Endometrial microvascular endothelial cells (primary cell): ENCODE results near the gene POF1B. TPM values are rescaled to one million over a fixed set of nuclear protein-coding genes. Genes with fewer than 3 reads are reported as not detected.
"Not testable (repeated sequence)": the region's sequence is repeated elsewhere in the genome, so short reads cannot be mapped to it uniquely, and the experiment has no call there.

Source experiments
- in situ Hi-C: cut with HindIII; loops from 2 replicates; pipeline ENCODE4 v1.10.0; 2017; ENCODE audit warnings: low sequenced_read_pairs, low pct_unique_long_range_greater_than_20kb; ENCODE audit errors: inconsistent ontology term
- total RNA-seq: library from RNA; depleted of rRNA; stranded (reverse); fragments of >200 nt; gene quantifications from one replicate; pipeline ENCODE4 v1.2.3, GENCODE V29; 2015; ENCODE audit errors: inconsistent ontology term

The POF1B gene
- total RNA-seq = not detected

- in situ Hi-C loops = no loop called here
Measured at GRCh38 chrX:85379174-85379907, at the start of gene POF1B. Gene POF1B, minus strand, starts transcription at chrX:85379665. Its CDS starts 211 bp downstream, at chrX:85379454.

DNA sequence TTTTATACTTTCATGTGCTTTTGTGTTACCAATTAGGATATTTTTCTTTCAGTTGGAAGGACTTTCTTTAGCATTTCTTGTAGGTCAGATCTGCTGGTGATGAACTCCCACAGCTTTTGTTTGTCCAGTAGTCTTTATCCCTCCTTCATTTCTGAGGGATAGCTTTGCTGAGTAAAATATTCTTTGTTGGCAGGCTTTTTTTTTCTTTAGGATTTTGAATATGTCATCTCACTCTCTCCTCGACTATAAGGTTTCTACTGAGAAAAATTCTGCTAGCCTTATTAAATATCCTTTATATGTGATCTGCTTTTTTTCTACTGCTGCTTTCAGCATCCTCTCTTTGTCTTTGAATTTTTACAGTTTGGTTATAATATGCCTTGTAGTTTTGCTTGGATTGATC is 49.6 kb upstream of the POF1B start:
- in situ Hi-C loops = no loop called here

- in situ Hi-C loops = no loop called here
Measured at GRCh38 chrX:85419293-85419692, 39.8 kb upstream of the POF1B start.

DNA sequence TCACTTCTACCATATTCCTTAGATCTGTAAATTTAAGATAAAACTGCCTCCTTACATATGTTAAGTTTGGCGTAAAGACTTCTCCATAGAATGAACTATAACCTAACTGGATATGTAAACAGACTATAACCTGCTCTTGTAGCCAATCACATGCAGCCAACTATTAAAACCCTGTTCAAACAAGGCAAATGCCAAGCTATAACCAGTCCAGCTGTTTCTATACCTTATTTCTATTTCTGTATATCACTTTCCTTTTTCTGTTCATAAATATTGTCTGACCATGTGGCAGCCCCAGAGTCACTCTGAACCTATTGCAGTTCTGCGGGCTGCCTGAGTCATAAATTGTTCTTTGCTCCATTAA is 12.4 kb upstream of the POF1B start:
- in situ Hi-C loops = no loop called here

- in situ Hi-C loops = no loop called here
Measured at GRCh38 chrX:85391185-85391877, 11.9 kb upstream of the POF1B start.

DNA sequence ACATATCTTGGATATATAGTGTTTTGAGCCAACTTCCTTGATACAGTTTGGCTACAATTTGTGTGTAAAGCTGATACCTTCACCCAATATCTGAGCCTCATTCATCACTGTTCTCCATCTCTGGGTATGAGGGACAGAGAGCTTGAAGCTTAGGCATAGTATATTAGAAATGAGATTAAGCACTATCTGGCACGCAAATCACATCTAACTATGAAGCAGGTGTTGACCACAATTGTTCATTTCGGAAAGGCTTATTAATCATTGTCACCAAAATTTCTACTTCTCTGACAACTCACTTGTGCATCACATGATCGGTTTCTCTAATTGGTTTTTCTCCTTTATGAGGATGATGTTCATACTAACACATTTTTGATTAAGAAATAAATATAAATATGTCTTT is 2.1 kb upstream of the POF1B start:
- in situ Hi-C loops = no loop called here

DNA sequence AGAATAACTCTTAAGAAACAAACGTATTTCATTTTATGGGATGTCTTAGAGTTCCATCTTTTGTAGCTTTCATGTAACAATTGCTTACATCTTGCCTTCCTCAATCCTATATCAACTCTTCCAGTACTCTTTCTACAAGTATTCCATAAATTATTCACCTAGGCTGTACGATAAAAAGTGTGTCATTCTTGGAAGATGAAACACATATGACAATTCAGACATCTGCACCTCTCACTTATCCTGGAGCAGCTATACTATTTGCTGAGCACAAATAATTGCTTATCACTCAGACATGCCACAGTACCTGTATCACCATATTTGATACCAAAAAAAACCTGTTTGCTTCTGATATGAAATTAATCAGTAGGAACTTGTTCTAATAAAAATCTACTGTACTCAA is 1.0 kb downstream of the POF1B start:
- in situ Hi-C loops = no loop called here

GRCh38 chrX:85375333-85375738 is 4.1 kb downstream of the POF1B start:
- in situ Hi-C loops = no loop called here

- in situ Hi-C loops = no loop called here
Measured at GRCh38 chrX:85365370-85365995, 14.0 kb downstream of the POF1B start.

DNA sequence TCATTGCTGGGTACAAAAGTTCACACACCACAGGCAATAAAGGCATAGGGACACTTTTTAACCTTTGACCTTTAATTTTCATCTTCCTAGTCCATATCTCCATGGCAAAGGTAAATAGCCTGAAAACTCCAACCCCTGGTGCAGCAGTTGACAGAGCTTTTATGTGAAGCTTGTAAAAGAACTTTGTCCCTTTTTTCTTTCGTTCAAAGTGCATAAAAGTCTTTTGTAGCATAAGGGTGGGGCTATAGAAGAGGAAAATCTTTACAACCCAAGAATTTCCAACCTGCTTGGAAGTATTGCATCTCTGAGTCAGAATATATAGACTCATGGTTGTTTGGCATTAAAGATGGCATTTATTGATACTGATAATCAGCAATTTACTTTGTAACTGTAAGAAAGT is 20.4 kb downstream of the POF1B start:
- in situ Hi-C loops = no loop called here

GRCh38 chrX:85345523-85345922 is 33.9 kb downstream of the POF1B start:
- in situ Hi-C loops = no loop called here

DNA sequence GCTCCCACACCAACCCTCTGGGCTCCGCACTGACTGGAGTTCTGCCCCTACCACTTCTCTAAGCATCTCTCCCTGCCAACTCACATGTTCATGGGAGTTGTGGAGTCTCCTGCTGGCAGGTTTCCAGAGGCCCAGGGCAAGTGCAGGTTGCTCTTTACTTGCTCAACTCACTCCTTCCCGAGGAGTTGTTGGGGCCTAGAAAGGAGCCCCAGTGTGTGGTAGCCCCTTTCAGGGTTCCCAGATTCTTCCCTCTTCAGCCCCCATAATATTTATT is 52.5 kb downstream of the POF1B start:
- in situ Hi-C loops = no loop called here

GRCh38 chrX:85326234-85327059 is 53.0 kb downstream of the POF1B start:
- in situ Hi-C loops = no loop called here

- in situ Hi-C loops = not testable (repeated sequence)
Measured at GRCh38 chrX:85311348-85311747, 68.1 kb downstream of the POF1B start.

DNA sequence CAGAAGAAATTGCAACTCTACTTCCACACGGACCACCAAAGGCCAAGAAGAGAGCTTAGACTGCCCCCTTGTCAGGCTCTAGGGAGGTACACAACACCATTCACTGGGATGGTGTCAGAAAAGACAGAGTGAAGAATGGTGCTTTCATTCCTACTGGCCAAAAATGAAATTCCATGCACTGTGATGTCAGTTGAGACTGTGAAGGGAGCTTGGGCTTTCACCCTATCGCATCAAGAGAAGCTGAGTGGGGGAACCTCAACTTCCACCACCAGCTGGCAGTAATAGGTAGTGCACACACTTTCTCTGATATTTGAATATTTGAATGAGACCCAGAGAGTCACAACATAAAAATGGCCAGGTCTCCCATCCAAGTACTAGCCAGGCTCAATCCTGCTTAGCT is 69.7 kb downstream of the POF1B start:
- in situ Hi-C loops = no loop called here

DNA sequence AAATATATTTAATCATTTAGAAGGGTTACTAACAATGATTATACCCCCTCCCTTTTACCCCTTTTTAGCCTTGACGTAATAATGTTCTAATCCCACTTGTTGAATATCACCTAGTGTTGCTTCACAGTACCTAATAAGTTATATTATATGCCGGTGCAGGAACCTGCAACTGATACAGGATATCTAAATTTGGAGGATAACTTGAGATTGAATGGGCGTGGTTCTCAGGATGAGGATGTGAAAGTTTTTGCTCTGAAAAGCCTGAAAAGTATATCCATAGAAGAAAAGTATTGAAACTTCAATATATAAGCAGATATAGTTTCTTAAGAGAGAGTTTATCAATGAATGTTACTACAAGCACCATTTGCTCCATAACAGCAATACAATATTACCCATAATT is 75.9 kb downstream of the POF1B start:
- in situ Hi-C loops = no loop called here

DNA sequence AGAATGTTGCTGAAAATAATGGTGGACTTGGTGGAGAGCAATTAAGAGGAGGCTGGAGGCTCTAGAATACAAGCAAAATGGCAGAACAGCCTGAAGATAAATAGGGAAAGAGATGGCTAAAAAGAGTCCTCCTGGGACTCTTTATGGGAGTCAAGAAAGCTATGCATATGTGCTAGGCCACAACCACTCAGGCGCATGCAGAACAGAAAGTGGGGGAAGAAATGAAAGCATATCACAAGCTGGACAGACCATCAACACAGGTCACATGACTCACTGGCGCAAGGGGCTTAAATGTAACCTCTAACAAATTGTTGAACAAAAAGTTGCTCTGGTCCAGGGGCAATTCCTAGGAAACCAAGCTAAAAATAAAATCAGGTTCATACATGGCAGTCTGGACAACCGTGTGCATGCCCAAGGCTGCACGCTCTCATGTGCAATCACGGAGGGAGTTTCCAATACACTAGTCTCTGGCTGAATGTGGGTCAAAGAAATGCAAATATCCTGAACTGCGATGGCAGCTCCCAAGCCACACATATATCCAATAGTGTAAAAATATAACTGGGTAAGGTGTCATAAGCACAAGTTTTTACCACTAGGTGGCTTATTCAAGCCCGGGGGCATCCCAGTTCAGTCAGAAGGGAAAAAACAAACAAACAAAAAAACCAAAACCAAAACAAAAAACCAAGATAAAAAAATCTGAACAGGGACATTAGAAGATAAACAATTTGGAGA is 90.3 kb downstream of the POF1B start:
- in situ Hi-C loops = no loop called here

DNA sequence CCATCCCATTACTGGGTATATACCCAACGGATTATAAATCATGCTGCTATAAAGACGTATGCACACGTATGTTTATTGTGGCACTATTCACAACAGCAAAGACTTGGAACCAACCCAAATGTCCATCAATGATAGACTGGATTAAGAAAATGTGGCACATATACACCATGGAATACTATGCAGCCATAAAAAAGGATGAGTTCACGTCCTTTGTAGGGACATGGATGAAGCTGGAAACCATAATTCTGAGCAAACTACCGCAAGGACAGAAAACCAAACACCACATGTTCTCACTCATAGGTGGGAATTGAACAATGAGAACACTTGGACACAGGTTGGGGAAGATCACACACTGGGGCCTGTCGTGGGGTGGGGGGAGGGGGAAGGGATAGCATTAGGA is 94.2 kb downstream of the POF1B start:
- in situ Hi-C loops = not testable (repeated sequence)
